Osteoblast (primary cell): ENCODE data around the gene SRSF8. TPM values are rescaled to one million over a fixed set of nuclear protein-coding genes. Genes with fewer than 3 reads are reported as not detected.

Experiments
- DNase-seq: peaks from one replicate; pipeline ENCODE4 v3.0.0; 2011; ENCODE audit warnings: low spot score, mixed read lengths; ENCODE audit not compliant: insufficient read length; ENCODE audit errors: missing footprints
- H2AFZ ChIP-seq: 2 replicates; pipeline ENCODE4 v1.6.0; 2011; ENCODE audit warnings: mild to moderate bottlenecking, low read length
- H3K27ac ChIP-seq: 2 replicates; pipeline ENCODE4 v1.5.1; 2011; ENCODE audit warnings: mild to moderate bottlenecking, low read depth, low read length, moderate library complexity
- H3K27me3 ChIP-seq: 2 replicates; pipeline ENCODE4 v1.6.0; 2012; ENCODE audit warnings: mild to moderate bottlenecking, control low read depth, inconsistent platforms, low read length, moderate library complexity; ENCODE audit not compliant: insufficient read depth
- H3K36me3 ChIP-seq: 2 replicates; pipeline ENCODE4 v1.5.1; 2011; ENCODE audit warnings: mild to moderate bottlenecking, low read length, control low read depth, moderate library complexity; ENCODE audit not compliant: insufficient read depth
- H3K4me1 ChIP-seq: 2 replicates; pipeline ENCODE4 v1.5.1; 2011; ENCODE audit warnings: mild to moderate bottlenecking, low read length, control low read depth, moderate library complexity; ENCODE audit not compliant: insufficient read depth
- H3K4me2 ChIP-seq: 2 replicates; pipeline ENCODE4 v1.6.0; 2011; ENCODE audit warnings: mild to moderate bottlenecking, low read length; ENCODE audit not compliant: insufficient read depth
- H3K4me3 ChIP-seq: fragments of 200-600 bp; sonication (generic); 3 replicates; pipeline ENCODE4 v1.5.1; 2012; ENCODE audit warnings: mild to moderate bottlenecking, low read length, inconsistent platforms; ENCODE audit not compliant: insufficient read depth
- H3K79me2 ChIP-seq: 2 replicates; pipeline ENCODE4 v1.6.0; 2012; ENCODE audit warnings: mild to moderate bottlenecking, low read length, control low read depth, inconsistent platforms; ENCODE audit not compliant: insufficient read depth
- H3K9me3 ChIP-seq: 2 replicates; pipeline ENCODE4 v1.5.1; 2011; ENCODE audit warnings: low read depth, low read length, control low read depth
- H4K20me1 ChIP-seq: 2 replicates; pipeline ENCODE4 v1.6.0; 2012; ENCODE audit warnings: mild to moderate bottlenecking, low read length, control low read depth; ENCODE audit not compliant: insufficient read depth
- total RNA-seq: library from RNA; depleted of rRNA; stranded (reverse); fragments of >200 nt; gene quantifications from 2 replicates; pipeline ENCODE4 v1.2.3, GENCODE V29; 2012
- TF ChIP-seq, protein P1 (sequence below): IDR thresholded peaks from 2 replicates; pipeline ENCODE4 v1.5.1; 2011; ENCODE audit warnings: mild to moderate bottlenecking, low read depth, low read length, moderate library complexity; ENCODE audit errors: extremely low read depth

Gene SRSF8
- total RNA-seq, 1 donor: 20.6 TPM

GRCh38 chr11:95100191-95100648 is 33.5 kb downstream of the SRSF8 start:
- TF ChIP-seq, protein P1, sequence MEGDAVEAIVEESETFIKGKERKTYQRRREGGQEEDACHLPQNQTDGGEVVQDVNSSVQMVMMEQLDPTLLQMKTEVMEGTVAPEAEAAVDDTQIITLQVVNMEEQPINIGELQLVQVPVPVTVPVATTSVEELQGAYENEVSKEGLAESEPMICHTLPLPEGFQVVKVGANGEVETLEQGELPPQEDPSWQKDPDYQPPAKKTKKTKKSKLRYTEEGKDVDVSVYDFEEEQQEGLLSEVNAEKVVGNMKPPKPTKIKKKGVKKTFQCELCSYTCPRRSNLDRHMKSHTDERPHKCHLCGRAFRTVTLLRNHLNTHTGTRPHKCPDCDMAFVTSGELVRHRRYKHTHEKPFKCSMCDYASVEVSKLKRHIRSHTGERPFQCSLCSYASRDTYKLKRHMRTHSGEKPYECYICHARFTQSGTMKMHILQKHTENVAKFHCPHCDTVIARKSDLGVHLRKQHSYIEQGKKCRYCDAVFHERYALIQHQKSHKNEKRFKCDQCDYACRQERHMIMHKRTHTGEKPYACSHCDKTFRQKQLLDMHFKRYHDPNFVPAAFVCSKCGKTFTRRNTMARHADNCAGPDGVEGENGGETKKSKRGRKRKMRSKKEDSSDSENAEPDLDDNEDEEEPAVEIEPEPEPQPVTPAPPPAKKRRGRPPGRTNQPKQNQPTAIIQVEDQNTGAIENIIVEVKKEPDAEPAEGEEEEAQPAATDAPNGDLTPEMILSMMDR: no peak

GRCh38 chr11:95100856-95101507 is 34.3 kb downstream of the SRSF8 start:
- H3K9me3 ChIP-seq: no peaks in the 10 kb centered on the region
- H3K36me3 ChIP-seq: no peaks in the 10 kb centered on the region
- H3K79me2 ChIP-seq: peaks cover 48% of the 10 kb centered on the region
- H3K4me2 ChIP-seq: no peak overlapping the region
- TF ChIP-seq, protein P1: no peak
- H2AFZ ChIP-seq: no peak overlapping the region
- H4K20me1 ChIP-seq: no peaks in the 10 kb centered on the region
- no peak for DNase-seq
- H3K4me1 ChIP-seq: peaks cover 11% of the 10 kb centered on the region
- no peak overlapping the region for H3K4me3 ChIP-seq
- H3K27me3 ChIP-seq: no peaks in the 10 kb centered on the region
- H3K27ac ChIP-seq: no peak overlapping the region

More at GRCh38 chr11:95100191-95100648, 33.5 kb downstream of the SRSF8 start:
- H3K9me3 ChIP-seq: no peaks in the 10 kb centered on the region
- H3K79me2 ChIP-seq: peaks cover 45% of the 10 kb centered on the region
- H3K27me3 ChIP-seq: no peaks in the 10 kb centered on the region
- H3K27ac ChIP-seq: no peak overlapping the region
- no peaks in the 10 kb centered on the region for H4K20me1 ChIP-seq
- no peak overlapping the region for H3K4me2 ChIP-seq
- peaks cover 18% of the 10 kb centered on the region for H3K4me1 ChIP-seq
- DNase-seq: no peak
- no peaks in the 10 kb centered on the region for H3K36me3 ChIP-seq
- H3K4me3 ChIP-seq: no peak overlapping the region
- no peak overlapping the region for H2AFZ ChIP-seq

GRCh38 chr11:95101935-95102334 is 35.2 kb downstream of the SRSF8 start:
- TF ChIP-seq, protein P1: no peak
- DNase-seq: no peak
- no peaks in the 10 kb centered on the region for H4K20me1 ChIP-seq
- peaks cover 2% of the 10 kb centered on the region for H3K4me1 ChIP-seq
- no peaks in the 10 kb centered on the region for H3K36me3 ChIP-seq
- no peak overlapping the region for H3K4me2 ChIP-seq
- no peaks in the 10 kb centered on the region for H3K9me3 ChIP-seq
- peaks cover 50% of the 10 kb centered on the region for H3K79me2 ChIP-seq
- no peak overlapping the region for H2AFZ ChIP-seq
- no peak overlapping the region for H3K4me3 ChIP-seq
- H3K27me3 ChIP-seq: no peaks in the 10 kb centered on the region
- H3K27ac ChIP-seq: no peak overlapping the region

GRCh38 chr11:95102733-95103132 is 36.0 kb downstream of the SRSF8 start:
- Histone ChIP-seq H3K4me3 (no peak overlapping the region), H2AFZ (no peak overlapping the region), H4K20me1 (no peaks in the 10 kb centered on the region), H3K36me3 (no peaks in the 10 kb centered on the region), H3K4me1 (peaks cover 6% of the 10 kb centered on the region), H3K27me3 (no peaks in the 10 kb centered on the region), H3K4me2 (no peak overlapping the region), H3K27ac (no peak overlapping the region), H3K79me2 (peaks cover 42% of the 10 kb centered on the region), H3K9me3 (no peaks in the 10 kb centered on the region)
- TF ChIP-seq, protein P1: no peak
- no peak for DNase-seq
